Activated CD8-positive, alpha-beta memory T cell treated with anti-CD3 and anti-CD28 coated beads for 1 hour (primary cell): Measurements from ENCODE around the gene PARK7.

Source experiments
- DNase-seq, 2 donors: peaks; one replicate each; pipeline ENCODE4 v3.0.0-alpha.2; 2020; ENCODE audit warnings: low read depth in 1 of 2; ENCODE audit errors: extremely low read depth in 1 of 2

Gene PARK7

GRCh38 chr1:7980984-7981383, 19.5 kb downstream of the PARK7 start:
- DNase-seq, result no peak

- DNase-seq, result no peak
Measured at GRCh38 chr1:7983086-7983778, 21.7 kb downstream of the PARK7 start.

DNA sequence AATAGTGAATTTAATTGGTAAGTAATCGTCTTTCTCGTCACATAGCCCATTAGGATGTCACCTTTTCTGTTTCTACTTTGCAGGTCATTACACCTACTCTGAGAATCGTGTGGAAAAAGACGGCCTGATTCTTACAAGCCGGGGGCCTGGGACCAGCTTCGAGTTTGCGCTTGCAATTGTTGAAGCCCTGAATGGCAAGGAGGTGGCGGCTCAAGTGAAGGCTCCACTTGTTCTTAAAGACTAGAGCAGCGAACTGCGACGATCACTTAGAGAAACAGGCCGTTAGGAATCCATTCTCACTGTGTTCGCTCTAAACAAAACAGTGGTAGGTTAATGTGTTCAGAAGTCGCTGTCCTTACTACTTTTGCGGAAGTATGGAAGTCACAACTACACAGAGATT, 23.3 kb downstream of the PARK7 start:
- DNase-seq, result no peak

DNA sequence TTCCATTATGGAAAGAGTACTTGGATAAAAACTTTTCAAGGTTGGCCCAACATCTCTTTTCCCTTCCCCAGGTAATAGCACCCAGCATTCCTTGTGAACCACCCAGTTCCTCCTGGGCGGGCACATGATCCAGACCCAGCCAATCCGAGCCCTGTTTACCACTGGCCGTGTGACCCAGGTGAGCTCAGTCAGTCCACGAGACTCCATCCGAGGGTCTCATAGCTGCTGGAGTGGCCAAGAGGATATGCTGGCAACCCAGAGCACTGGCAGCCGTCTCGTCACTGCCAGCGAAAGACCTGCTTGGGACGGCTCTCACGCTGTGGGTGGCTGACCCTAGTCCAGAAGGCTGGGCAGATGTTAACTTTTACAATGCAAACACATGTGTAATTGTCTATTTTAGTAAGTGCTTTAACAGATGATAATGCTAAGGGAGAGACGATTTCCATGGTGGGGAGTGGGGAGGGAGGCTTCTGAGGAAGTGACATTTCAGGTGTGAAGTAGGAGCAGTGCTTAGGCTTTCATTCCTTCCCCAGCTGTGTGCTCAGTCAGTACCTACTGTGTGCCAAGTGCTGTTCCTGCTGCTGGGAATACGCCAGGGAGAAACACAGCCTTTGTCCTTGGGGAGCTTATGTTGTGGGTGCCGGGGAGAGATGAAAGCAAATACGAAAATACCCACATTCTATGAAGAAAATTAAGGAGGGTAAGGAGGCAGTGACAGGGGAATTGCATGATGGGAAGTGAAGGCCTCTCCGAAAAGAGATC, 24.5 kb downstream of the PARK7 start:
- no peak for DNase-seq

DNA sequence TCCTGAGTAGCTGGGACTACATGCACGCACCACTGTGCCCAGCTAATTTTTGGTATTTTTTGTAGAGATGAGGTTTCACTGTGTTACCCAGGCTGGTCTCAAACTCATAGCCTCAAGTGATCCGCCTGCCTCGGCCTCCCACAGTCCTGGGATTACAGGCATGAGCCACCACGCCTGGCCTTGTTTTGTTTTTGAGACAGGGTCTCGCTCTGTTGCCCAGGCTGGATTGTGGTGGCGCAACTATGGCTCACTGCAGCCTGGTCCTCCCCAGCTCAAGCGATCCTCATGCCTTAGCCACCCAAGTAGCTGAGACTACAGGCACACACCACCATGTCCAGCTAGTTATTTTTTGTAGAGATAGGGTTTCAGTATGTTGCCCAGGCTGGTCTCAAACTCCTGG, 26.0 kb downstream of the PARK7 start:
- DNase-seq, result no peak

GRCh38 chr1:7988576-7988975, 27.1 kb downstream of the PARK7 start:
- DNase-seq, result no peak

DNA sequence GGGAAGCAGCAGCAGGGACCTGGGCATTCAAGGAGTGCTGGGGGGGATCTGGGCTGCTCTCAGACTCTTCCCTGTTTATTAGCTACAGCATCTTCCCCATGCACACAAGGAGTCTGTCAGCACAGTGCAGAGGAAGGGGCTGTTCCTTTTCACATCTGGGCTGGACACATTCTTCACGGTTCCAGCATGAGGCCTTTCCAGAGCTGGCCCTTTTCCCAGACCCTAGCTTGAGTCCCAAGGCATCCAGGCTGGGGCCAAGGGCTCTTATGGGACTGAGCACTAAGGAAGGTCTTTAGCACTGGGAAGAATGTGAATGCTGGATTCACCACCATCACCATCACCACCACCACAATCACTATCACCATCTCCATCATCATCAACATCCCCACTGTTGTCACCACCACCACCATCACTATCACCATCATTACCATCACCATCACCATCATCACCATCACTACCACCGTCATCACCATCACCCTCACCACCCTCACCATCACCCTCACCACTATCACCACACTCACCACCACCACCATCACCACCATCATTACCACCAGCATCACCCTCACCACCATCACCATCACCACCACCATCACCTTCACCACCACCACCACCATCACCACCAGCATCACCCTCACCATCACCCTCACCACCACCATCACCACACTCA, 28.4 kb downstream of the PARK7 start:
- DNase-seq, result no peak

GRCh38 chr1:7991504-7992440, 30.3 kb downstream of the PARK7 start:
- DNase-seq, result no peak

- DNase-seq, result no peak
Measured at GRCh38 chr1:7992885-7993284, 31.4 kb downstream of the PARK7 start.

- no peak for DNase-seq
Measured at GRCh38 chr1:7993593-7994479, 32.3 kb downstream of the PARK7 start.

- DNase-seq, result no peak
Measured at GRCh38 chr1:7994827-7995226, 33.3 kb downstream of the PARK7 start.

DNA sequence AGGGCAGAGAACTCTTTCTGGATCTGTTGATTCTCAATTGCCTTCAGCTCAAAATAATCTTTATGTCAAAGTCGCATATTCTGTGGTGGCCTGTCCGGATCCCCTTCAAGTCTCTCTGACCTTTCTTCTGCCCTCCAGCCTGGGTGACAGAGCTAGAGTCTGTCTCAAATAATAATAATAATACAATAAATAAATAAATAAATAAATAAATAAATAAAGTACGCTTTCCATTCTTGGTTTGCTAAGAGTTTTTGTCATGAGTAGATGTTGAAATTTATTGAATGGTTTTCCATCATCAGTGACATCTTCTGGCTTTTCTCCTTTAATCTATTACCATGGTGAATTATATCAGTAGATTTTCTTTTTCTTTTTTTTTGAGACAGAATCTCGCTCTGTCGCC, 33.9 kb downstream of the PARK7 start:
- no peak for DNase-seq

GRCh38 chr1:8002329-8002910, 40.9 kb downstream of the PARK7 start:
- no peak for DNase-seq

- DNase-seq, result no peak
Measured at GRCh38 chr1:8002921-8003320, 41.4 kb downstream of the PARK7 start.

DNA sequence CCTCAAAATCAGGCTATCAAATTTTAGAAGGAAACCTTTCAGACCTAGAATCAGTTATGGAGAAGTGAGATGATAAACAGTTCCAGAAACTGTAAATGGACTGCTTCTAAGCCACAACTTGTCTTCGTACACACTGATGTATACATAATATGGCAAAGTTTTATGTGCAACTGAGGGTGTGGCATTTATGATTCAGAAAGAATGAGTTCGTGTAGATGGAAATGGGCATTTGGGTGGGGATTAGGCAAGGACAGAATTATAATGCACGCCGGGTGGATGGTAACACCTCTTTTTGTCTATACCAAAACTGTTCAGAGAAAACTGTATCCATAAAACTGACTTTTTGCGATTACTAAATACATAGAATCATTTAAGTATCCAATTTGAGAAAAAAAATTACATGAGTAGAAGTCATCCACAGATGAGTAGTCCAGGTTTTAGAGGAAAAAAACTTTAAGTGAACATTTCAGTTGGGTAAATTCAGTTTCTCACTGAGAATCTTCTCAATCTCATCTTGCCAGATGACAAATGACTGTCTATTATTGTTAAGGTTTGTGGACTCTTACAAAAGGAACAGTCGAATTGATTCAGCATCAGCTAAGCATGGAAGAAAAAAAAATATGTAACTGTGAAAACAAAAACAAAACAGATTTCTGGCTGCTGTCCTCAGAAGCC, 42.1 kb downstream of the PARK7 start:
- no peak for DNase-seq

DNA sequence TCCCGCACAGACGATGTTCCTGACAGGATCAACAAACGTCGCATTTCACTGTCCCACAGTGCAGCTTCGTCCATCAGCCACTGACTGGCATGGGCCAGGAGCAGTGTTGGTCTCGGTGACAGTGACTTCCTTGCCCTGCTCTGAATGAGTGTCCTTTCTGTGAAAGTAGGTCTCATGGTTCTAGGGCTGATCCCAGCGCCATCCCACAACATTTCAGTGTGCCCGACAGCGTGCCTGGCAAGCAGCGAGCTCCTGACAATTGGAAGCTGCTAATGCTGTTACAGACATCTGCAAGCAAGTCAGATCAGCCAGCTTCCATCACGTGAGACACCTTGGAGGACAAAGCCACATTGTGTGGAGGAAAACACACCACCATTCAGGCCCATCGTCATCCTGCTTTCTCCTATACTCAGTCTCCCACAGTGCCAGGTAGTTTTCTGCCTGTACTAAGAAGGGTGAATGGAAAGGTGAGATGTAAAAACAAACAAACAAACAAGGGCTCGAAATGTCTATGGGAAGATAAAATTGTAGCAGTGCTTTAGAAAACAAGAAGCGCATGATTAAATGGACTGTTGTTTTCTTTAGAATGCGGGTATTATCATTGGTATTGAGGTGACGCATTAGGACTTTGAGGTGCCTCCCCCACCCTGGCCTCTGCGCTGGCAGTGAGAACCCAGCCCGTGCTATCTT, 42.7 kb downstream of the PARK7 start:
- no peak for DNase-seq

GRCh38 chr1:8004803-8005573, 43.5 kb downstream of the PARK7 start:
- DNase-seq, result no peak
